Tongue (tissue), 2 donors: ENCODE data around the gene TAF7. TPM values are rescaled to one million over a fixed set of nuclear protein-coding genes. Genes with fewer than 3 reads are reported as not detected.
"Not testable (repeated sequence)": the region's sequence is repeated elsewhere in the genome, so short reads cannot be mapped to it uniquely, and the experiment has no call there.

ENCODE experiments used
- DNase-seq: peaks from one replicate; pipeline ENCODE4 v3.0.0-alpha.2; 2015
- total RNA-seq: library from RNA; depleted of rRNA; stranded (reverse); fragments of >200 nt; gene quantifications from one replicate; pipeline ENCODE4 v1.2.3, GENCODE V29; 2014

TAF7 gene
- total RNA-seq = 93.2 TPM

DNA sequence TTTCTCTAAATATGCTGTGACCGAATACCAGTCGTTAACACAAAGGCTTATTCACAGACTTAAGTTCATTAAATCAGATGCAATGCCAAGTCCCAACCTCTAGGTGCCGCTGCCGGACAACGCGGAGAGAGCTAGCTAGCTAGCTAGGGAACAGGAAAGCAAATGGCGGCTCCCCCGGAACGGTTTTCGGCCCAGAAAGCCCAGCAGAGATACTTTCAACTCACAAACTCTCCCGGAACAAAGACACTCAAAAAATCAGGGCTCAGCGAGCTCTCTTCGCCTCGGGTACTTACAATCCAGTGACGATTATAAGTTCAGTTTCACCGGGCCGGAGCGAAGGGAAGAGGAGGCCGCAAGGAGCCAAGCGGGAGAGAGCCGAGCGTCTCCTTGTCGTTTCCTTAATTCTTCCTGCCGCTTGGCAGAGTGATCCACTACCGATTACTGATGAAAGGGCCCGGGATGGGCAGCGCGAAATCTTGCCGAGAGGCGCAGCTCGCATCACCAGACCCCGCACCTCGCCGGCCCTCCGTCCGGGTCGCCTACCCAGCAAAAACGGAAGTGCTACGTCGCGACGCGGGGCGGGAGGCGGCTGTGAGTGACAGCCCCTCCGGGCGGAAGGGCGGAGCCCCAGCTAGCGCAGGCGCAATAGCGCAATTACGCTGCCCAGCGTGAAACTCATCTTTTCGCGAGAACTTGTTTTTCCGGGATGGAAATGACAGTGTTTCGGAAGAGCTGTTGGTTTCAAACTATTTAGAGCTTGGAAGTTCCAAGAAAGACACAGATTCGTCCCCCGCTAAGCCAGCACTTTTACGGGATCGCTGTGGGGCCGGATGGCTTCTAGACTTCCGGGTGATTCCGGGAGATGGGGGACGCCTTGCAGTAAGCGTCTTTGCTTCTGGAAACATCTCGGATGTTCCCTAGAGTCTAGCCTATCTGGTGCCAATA, at the start of gene TAF7:
TSS of gene TAF7 (minus strand) at position 560 of the 945 bp plus-strand sequence. CDS start 740 bp downstream, outside the sequence.
- DNase-seq = peak; percentile 97

- DNase-seq = no peak
These were observed 45.7 kb upstream of the TAF7 start for GRCh38 chr5:141366016-141366896.

DNA sequence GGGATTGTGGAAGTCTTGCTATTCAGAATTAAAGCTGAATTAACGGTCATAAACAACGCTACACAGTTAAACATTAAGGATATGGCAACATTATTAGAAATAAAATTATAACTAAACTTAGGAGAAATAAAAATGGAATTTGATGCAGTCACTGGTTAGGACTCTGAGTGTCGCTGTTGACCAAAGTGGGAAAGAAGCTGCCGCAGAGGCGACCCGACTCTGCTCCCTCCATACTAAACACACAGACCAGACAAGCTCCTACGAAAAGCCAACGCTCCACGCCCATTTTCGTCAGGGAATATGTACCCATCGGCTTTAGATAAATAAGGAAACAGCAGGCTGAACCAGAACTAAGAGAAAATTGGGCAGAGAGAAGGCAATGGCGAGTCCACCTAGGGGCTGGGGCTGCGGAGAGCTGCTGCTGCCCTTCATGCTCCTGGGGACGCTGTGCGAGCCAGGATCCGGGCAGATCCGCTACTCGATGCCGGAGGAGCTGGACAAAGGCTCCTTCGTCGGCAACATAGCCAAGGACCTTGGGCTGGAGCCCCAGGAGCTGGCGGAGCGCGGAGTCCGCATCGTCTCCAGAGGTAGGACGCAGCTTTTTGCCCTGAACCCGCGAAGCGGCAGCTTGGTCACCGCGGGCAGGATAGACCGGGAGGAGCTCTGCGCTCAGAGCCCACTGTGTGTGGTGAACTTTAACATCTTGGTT, 43.5 kb upstream of the TAF7 start, which contains the start of gene PCDHGA5:
TSS of gene PCDHGA5 (plus strand) at position 211 of the 709 bp plus-strand sequence. CDS start at position 380, 169 bp downstream.
- DNase-seq = peak; percentile 8

DNA sequence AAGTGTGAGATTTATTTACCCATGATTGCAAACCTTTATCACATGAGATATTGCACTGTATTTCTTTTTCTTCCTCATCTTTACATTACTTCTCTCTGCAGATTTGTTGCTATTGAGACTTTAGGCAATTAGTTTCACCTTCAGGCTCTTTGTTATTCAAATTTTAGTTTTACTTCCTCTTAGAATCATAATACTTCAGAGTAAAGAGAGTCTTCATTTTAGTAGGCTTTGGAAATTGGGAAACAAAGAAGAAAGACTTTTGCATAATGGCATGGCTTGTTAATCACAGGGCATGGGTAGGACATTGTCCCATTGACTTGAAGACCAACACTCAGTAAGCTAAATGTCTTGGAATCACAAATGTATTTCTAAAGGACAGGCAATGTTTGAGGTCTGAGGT, 42.1 kb upstream of the TAF7 start:
- no peak for DNase-seq

- no peak for DNase-seq
These were observed 40.1 kb upstream of the TAF7 start for GRCh38 chr5:141360685-141361084.

- peak; percentile 19 for DNase-seq
These were observed 39.3 kb upstream of the TAF7 start, which contains the start of gene PCDHGB2 for GRCh38 chr5:141359790-141360426. Gene PCDHGB2, plus strand, starts transcription at chr5:141359994. Its CDS starts 142 bp downstream, at chr5:141360136.

- no peak for DNase-seq
These were observed 36.4 kb upstream of the TAF7 start for GRCh38 chr5:141356950-141357349.

- DNase-seq = no peak
These were observed 35.5 kb upstream of the TAF7 start for GRCh38 chr5:141356133-141356532.

DNA sequence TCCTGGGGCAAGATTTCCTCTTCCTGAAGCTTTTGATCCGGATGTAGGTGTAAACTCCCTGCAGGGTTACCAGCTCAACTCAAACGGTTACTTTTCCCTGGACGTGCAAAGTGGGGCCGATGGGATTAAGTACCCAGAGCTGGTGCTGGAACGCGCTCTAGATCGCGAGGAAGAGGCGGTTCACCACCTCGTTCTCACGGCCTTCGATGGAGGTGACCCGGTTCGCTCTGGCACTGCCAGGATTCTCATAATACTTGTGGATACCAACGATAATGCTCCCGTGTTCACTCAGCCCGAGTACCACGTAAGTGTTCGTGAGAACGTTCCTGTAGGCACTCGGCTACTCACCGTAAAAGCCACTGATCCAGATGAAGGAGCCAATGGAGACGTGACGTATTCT, 35.1 kb upstream of the TAF7 start:
- no peak for DNase-seq

GRCh38 chr5:141354900-141355469, 34.4 kb upstream of the TAF7 start, which contains the start of gene PCDHGA4:
Gene PCDHGA4, plus strand, starts transcription at chr5:141355021. Its CDS starts 87 bp downstream, at chr5:141355108.
- peak; percentile 3 for DNase-seq

DNA sequence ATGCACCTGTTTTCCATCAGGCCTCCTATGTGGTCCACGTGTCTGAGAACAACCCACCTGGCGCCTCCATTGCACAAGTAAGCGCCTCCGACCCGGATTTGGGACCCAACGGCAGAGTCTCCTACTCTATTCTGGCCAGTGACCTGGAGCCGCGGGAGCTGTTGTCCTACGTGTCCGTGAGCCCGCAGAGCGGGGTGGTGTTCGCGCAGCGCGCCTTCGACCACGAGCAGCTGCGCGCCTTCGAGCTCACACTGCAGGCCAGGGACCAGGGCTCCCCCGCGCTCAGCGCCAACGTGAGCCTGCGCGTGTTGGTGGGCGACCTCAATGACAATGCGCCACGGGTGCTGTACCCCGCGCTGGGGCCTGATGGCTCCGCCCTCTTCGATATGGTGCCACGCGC, 31.0 kb upstream of the TAF7 start:
- DNase-seq = no peak

DNA sequence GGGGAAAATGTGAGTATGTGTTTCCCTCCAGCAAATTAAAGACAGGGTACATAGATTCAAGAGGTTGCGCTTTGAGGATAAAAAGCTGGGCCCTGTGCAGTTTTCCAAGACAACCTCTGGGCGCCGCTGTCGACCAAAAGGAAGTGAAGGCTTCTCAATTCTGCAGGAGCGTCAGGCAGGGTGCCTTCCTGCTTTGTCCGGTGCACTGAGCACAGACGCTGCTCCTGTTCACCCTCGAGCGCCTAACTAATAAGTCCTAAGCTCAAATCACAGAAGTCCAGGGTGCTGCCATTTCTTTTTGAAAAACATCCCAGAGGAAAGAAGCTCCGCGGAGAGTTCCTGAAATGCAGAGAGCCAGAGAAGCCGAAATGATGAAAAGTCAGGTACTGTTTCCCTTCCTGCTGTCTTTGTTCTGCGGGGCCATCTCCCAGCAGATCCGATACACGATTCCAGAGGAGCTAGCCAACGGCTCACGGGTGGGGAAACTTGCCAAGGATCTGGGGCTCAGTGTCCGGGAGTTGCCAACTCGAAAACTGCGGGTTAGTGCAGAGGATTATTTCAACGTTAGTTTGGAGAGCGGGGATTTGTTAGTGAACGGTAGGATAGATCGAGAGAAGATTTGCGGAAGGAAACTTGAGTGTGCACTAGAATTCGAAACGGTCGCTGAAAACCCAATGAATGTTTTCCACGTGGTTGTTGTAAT, 29.5 kb upstream of the TAF7 start, which contains the start of gene PCDHGB1:
TSS of gene PCDHGB1 (plus strand) at position 183 of the 703 bp plus-strand sequence. CDS start at position 345, 162 bp downstream.
- DNase-seq = peak; percentile 21

DNA sequence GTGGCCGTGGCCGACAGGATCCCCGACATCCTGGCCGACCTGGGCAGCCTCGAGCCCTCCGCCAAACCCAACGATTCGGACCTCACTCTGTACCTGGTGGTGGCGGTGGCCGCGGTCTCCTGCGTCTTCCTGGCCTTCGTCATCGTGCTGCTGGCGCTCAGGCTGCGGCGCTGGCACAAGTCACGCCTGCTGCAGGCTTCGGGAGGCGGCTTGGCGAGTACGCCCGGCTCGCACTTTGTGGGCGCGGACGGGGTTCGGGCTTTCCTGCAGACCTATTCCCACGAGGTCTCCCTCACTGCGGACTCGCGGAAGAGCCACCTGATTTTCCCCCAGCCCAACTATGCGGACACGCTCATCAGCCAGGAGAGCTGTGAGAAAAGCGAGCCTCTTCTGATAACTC, 25.4 kb upstream of the TAF7 start:
- DNase-seq = not testable (repeated sequence)

DNA sequence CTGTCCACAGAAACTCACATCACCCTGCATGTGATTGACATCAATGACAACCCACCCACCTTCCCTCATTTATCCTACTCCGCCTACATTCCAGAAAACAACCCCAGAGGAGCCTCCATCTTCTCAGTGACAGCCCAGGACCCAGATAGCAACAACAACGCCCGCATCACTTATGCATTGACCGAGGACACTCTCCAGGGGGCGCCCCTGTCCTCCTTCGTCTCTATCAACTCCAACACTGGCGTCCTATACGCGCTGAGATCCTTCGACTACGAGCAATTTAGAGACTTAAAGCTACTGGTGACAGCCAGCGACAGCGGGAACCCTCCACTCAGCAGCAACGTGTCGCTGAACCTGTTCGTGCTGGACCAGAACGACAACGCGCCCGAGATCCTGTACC, 24.7 kb upstream of the TAF7 start:
- DNase-seq = no peak

GRCh38 chr5:141343953-141344463, 23.4 kb upstream of the TAF7 start:
- no peak for DNase-seq

GRCh38 chr5:141343242-141343952, 22.8 kb upstream of the TAF7 start, which contains the start of gene PCDHGA3:
Gene PCDHGA3, plus strand, starts transcription at chr5:141343829. Its CDS starts 205 bp downstream, at chr5:141344034.
- DNase-seq = peak; percentile 20

- DNase-seq = no peak
These were observed 22.2 kb upstream of the TAF7 start for GRCh38 chr5:141342773-141343172.

DNA sequence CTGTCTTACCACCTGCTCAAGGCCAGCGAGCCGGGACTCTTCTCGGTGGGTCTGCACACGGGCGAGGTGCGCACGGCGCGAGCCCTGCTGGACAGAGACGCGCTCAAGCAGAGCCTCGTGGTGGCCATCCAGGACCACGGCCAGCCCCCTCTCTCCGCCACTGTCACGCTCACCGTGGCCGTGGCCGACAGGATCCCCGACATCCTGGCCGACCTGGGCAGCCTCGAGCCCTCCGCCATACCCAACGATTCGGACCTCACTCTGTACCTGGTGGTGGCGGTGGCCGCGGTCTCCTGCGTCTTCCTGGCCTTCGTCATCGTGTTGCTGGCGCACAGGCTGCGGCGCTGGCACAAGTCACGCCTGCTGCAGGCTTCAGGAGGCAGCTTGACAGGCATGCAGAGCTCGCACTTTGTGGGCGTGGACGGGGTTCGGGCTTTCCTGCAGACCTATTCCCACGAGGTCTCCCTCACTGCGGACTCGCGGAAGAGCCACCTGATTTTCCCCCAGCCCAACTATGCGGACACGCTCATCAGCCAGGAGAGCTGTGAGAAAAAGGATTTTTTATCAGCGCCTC, 20.3 kb upstream of the TAF7 start:
- DNase-seq = not testable (repeated sequence)
